NT2/D1 (cell line): ENCODE data around the gene TOMM6.
"Not testable (repeated sequence)": the region's sequence is repeated elsewhere in the genome, so short reads cannot be mapped to it uniquely, and the experiment has no call there.

ENCODE experiments used
- DNase-seq: peaks from one replicate; pipeline ENCODE4 v3.0.0-alpha.2; 2011; ENCODE audit warnings: low read depth, low spot score
- H3K27me3 ChIP-seq: 2 replicates; pipeline ENCODE4 v1.6.0; 2011; ENCODE audit warnings: mild to moderate bottlenecking; ENCODE audit not compliant: insufficient read length, insufficient read depth
- H3K36me3 ChIP-seq: 2 replicates; pipeline ENCODE4 v1.6.1; 2011; ENCODE audit warnings: mild to moderate bottlenecking, low read length, mixed read lengths; ENCODE audit not compliant: insufficient read depth, insufficient read length
- H3K4me1 ChIP-seq: 2 replicates; pipeline ENCODE4 v1.5.1; 2011; ENCODE audit not compliant: insufficient read depth, insufficient read length
- H3K4me3 ChIP-seq: 2 replicates; pipeline ENCODE4 v1.5.1; 2011; ENCODE audit warnings: low read depth; ENCODE audit not compliant: insufficient read length
- H3K9ac ChIP-seq: 2 replicates; pipeline ENCODE4 v1.6.0; 2011; ENCODE audit warnings: low read depth; ENCODE audit not compliant: insufficient read length
- H3K9me3 ChIP-seq: 2 replicates; pipeline ENCODE4 v1.5.1; 2011; ENCODE audit warnings: mild to moderate bottlenecking, low read length; ENCODE audit not compliant: insufficient read depth
- SUZ12 ChIP-seq: IDR thresholded peaks from 2 replicates; pipeline ENCODE4 v1.6.1; 2011; ENCODE audit not compliant: insufficient read length, insufficient read depth; ENCODE audit errors: extremely low read depth
- YY1 ChIP-seq: IDR thresholded peaks from 2 replicates; pipeline ENCODE4 v1.6.1; 2011; ENCODE audit not compliant: insufficient read length, insufficient read depth
- ZNF274 ChIP-seq: IDR thresholded peaks from 2 replicates; pipeline ENCODE4 v1.6.1; 2011; ENCODE audit warnings: mild to moderate bottlenecking, low read depth, low read length

Gene TOMM6

GRCh38 chr6:41805830-41806774, 18.6 kb downstream of the TOMM6 start:
- H3K27me3 ChIP-seq: no peaks in the 10 kb centered on the region
- DNase-seq: no peak
- H3K9me3 ChIP-seq: no peaks in the 10 kb centered on the region
- TF ChIP-seq ZNF274: no peak
- TF ChIP-seq YY1: no peak
- TF ChIP-seq SUZ12: no peak
- H3K36me3 ChIP-seq: peaks cover 14% of the 10 kb centered on the region
- no peak overlapping the region for H3K9ac ChIP-seq
- H3K4me3 ChIP-seq: no peak overlapping the region
- no peaks in the 10 kb centered on the region for H3K4me1 ChIP-seq

DNA sequence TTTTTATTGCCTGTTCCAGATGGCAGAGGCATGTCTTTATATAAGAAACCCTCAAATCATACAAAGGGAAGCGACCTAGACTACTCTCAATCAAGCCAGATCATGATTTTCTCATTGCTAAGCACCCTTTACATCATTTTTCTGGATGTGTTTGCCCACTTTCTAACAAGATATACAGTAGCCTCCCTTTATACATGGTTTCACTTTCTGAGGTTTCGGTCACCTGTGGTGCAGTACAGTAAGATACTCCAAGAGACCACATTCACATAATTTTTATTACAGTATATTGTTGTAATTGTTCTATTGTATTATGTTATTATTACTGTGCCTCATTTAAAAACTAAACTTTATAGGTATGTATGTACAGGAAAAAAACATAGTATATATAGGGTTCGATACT, 23.6 kb downstream of the TOMM6 start:
- TF ChIP-seq ZNF274 (no peak), YY1 (no peak), SUZ12 (no peak)
- H3K4me1 ChIP-seq: no peaks in the 10 kb centered on the region

DNA sequence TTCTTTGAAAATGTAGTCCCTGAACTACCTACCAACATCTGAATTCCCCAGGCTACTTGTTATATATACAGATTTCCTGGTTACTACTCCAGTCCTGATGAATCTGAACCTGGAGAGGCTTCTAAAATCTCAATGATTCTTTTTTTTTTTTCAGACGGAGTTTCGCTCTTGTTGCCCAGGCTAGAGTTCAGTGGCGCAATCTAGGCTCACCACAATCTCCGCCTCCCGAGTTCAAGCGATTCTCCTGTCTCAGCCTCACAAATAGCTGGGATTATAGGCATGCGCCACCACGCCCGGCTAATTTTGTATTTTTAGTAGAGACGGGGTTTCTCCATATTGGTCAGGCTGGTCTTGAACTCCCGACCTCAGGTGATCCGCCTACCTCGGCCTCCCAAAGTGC, 24.5 kb downstream of the TOMM6 start:
- not testable (repeated sequence) for H3K36me3 ChIP-seq, H3K4me1 ChIP-seq, H3K9ac ChIP-seq, H3K9me3 ChIP-seq, H3K4me3 ChIP-seq, DNase-seq, H3K27me3 ChIP-seq

More for the DNA sequence above, 23.6 kb downstream of the TOMM6 start:
- no peak for DNase-seq
- no peaks in the 10 kb centered on the region for H3K27me3 ChIP-seq
- H3K9me3 ChIP-seq: no peaks in the 10 kb centered on the region
- H3K4me3 ChIP-seq: no peak overlapping the region
- H3K36me3 ChIP-seq: peaks cover 3% of the 10 kb centered on the region
- H3K9ac ChIP-seq: no peak overlapping the region

DNA sequence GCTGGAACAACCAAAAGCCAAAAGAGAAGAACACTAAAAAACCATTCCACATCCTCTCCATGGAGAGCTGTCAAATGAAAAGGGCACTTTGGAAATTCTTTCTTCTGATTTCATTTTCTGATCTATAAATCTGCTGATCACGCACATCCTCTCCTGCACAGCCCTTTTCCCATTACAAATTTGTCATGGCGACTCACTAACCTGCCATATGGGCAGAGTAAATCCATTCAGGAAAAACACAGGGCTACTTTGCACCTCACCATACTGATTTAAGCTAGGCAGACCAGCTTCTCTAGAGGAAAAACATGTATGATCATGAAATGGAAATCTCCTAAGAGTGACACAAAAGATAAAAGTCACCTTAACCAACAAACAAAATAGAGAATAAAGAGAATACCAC, 26.0 kb downstream of the TOMM6 start:
- H3K36me3 ChIP-seq: no peaks in the 10 kb centered on the region
- no peaks in the 10 kb centered on the region for H3K4me1 ChIP-seq
- no peaks in the 10 kb centered on the region for H3K9me3 ChIP-seq
- DNase-seq: no peak
- H3K4me3 ChIP-seq: no peak overlapping the region
- H3K27me3 ChIP-seq: no peaks in the 10 kb centered on the region
- TF ChIP-seq SUZ12: no peak
- no peak for TF ChIP-seq YY1
- no peak for TF ChIP-seq ZNF274
- H3K9ac ChIP-seq: no peak overlapping the region

- TF ChIP-seq SUZ12 (no peak), ZNF274 (no peak), YY1 (no peak)
- Histone ChIP-seq H3K27me3 (no peaks in the 10 kb centered on the region), H3K9me3 (no peaks in the 10 kb centered on the region), H3K36me3 (no peaks in the 10 kb centered on the region), H3K4me1 (no peaks in the 10 kb centered on the region), H3K4me3 (no peak overlapping the region), H3K9ac (no peak overlapping the region)
- no peak for DNase-seq
Measured at GRCh38 chr6:41813956-41814355, 26.5 kb downstream of the TOMM6 start.

DNA sequence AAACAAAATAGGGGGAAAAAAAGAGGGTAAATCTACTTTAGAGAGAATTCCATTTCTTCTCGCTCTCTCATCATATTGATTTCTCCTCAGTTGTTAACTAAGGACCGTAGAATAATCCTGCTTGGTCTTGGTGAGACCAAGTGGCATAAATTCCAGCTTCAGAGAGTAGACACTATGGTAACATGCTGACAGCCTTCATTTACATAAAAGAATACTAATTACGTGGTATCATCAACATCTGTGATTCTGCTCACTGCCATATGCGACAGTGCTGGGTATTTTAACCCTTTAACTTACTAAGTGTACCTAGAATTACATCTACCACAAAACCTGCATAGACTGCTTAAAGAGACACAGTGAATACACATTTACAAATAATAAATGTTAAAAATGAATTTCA, 27.1 kb downstream of the TOMM6 start:
- Histone ChIP-seq H3K9ac (no peak overlapping the region), H3K4me1 (no peaks in the 10 kb centered on the region), H3K9me3 (no peaks in the 10 kb centered on the region), H3K27me3 (no peaks in the 10 kb centered on the region), H3K36me3 (no peaks in the 10 kb centered on the region), H3K4me3 (no peak overlapping the region)
- DNase-seq: no peak
- TF ChIP-seq YY1: no peak
- no peak for TF ChIP-seq SUZ12

GRCh38 chr6:41815587-41815986, 28.1 kb downstream of the TOMM6 start:
- TF ChIP-seq ZNF274 (no peak), YY1 (no peak), SUZ12 (no peak)
- Histone ChIP-seq H3K9me3 (no peaks in the 10 kb centered on the region), H3K4me1 (no peaks in the 10 kb centered on the region), H3K9ac (no peak overlapping the region), H3K36me3 (no peaks in the 10 kb centered on the region), H3K4me3 (no peak overlapping the region), H3K27me3 (no peaks in the 10 kb centered on the region)
- DNase-seq: no peak
